Activated gamma-delta T cell (primary cell): ENCODE results near the gene GATA1.
A peak's percentile ranks its signal among the peaks of the same experiment; 100 is the strongest.

Source experiments
- DNase-seq: peaks from one replicate; lab custom pipeline; 2025; lab: John Stamatoyannopoulos, UW

GATA1 gene

GRCh38 chrX:48785186-48785539 is 1.2 kb upstream of the GATA1 start:
- DNase-seq, result no peak

- DNase-seq, result no peak
Measured at GRCh38 chrX:48785540-48786214, 713 bp upstream of the GATA1 start.

- no peak for DNase-seq
Measured at GRCh38 chrX:48786825-48787504, 575 bp downstream of the GATA1 start.

GRCh38 chrX:48787505-48788443 is 1.4 kb downstream of the GATA1 start:
- no peak for DNase-seq

- no peak for DNase-seq
Measured at GRCh38 chrX:48789366-48790220, 3.2 kb downstream of the GATA1 start.

- DNase-seq, result no peak
Measured at GRCh38 chrX:48790477-48790876, 4.1 kb downstream of the GATA1 start.

GRCh38 chrX:48791063-48791820 is 4.9 kb downstream of the GATA1 start:
- DNase-seq, result no peak

- DNase-seq, result no peak
Measured at GRCh38 chrX:48792219-48792618, 5.8 kb downstream of the GATA1 start.

GRCh38 chrX:48793935-48794334 is 7.5 kb downstream of the GATA1 start:
- no peak for DNase-seq

GRCh38 chrX:48794340-48794910 is 8.0 kb downstream of the GATA1 start:
- no peak for DNase-seq

- no peak for DNase-seq
Measured at GRCh38 chrX:48794911-48795515, 8.6 kb downstream of the GATA1 start.

GRCh38 chrX:48798318-48798717 is 11.9 kb downstream of the GATA1 start:
- DNase-seq, result no peak

- DNase-seq, result no peak
Measured at GRCh38 chrX:48800574-48801279, 14.3 kb downstream of the GATA1 start.

- DNase-seq, result peak; percentile 92
Measured at GRCh38 chrX:48801280-48802088, 15.1 kb downstream of the GATA1 start, which contains the start of gene HDAC6. Gene HDAC6, plus strand, starts transcription at chrX:48802067. Its CDS starts 626 bp downstream, at chrX:48802693.

- DNase-seq, result peak; percentile 25
Measured at GRCh38 chrX:48802089-48802904, 15.9 kb downstream of the GATA1 start.

GRCh38 chrX:48802905-48803200 is 16.5 kb downstream of the GATA1 start:
- no peak for DNase-seq

GRCh38 chrX:48806081-48806480 is 19.7 kb downstream of the GATA1 start:
- DNase-seq, result no peak

- DNase-seq, result no peak
Measured at GRCh38 chrX:48813644-48814043, 27.3 kb downstream of the GATA1 start.
